ENCODE measurements around the gene ANG. TPM values are rescaled to one million over a fixed set of nuclear protein-coding genes. Genes with fewer than 3 reads are reported as not detected.
"Not testable (repeated sequence)": the region's sequence is repeated elsewhere in the genome, so short reads cannot be mapped to it uniquely, and the experiment has no call there.

ANG gene
- total RNA-seq, 1 experiment from 2014 or later, result 0.71 TPM

GRCh38 chr14:20734430-20734806, 45.9 kb downstream of the ANG start:
- Histone ChIP-seq H3K4me1 (ENCODE audit: insufficient read depth, low read length, poor library complexity, severe bottlenecking) (no peaks in the 10 kb centered on the region), H3K27ac (ENCODE audit: low read depth, low read length, poor library complexity, severe bottlenecking) (no peak overlapping the region), H3K36me3 (ENCODE audit: insufficient read depth, low read length, poor library complexity, severe bottlenecking) (no peaks in the 10 kb centered on the region), H3K27me3 (replicated peaks; ENCODE audit: insufficient read depth, low read depth, low read length, poor library complexity) (peaks cover 4% of the 10 kb centered on the region), H3K9me3 (ENCODE audit: low read depth, low read length, poor library complexity, severe bottlenecking) (no peaks in the 10 kb centered on the region), H3K4me3 (ENCODE audit: low read depth, low read length, poor library complexity, severe bottlenecking) (no peak overlapping the region)
- POLR2A ChIA-PET (ENCODE audit: low non-redundant PET), result no interaction called here
- DNase-seq (ENCODE audit: low spot score), result no peak
- TF ChIP-seq CTCF (conservative IDR thresholded peaks at IDR 0.05; ENCODE audit: low read depth, low read length) (no peak), EZH2 (IDR thresholded peaks at IDR 0.05; ENCODE audit: borderline replicate concordance, low read depth, low read length, poor library complexity, severe bottlenecking) (no peak)
- CTCF ChIA-PET, result no interaction called here
- BruUV-seq (replicated peaks), result no TSS peak
- intact Hi-C loops (cut with micrococcal nuclease; ENCODE audit: unreplicated experiment), result no loop called here

GRCh38 chr14:20738292-20738691, 49.7 kb downstream of the ANG start:
- BruUV-seq (replicated peaks); CTCF ChIA-PET; POLR2A ChIA-PET (ENCODE audit: low non-redundant PET); H3K27me3 ChIP-seq (replicated peaks; ENCODE audit: insufficient read depth, low read depth, low read length, poor library complexity); H3K36me3 ChIP-seq (ENCODE audit: insufficient read depth, low read length, poor library complexity, severe bottlenecking); intact Hi-C loops (cut with micrococcal nuclease; ENCODE audit: unreplicated experiment); DNase-seq (ENCODE audit: low spot score); H3K9me3 ChIP-seq (ENCODE audit: low read depth, low read length, poor library complexity, severe bottlenecking); H3K27ac ChIP-seq (ENCODE audit: low read depth, low read length, poor library complexity, severe bottlenecking); H3K4me3 ChIP-seq (ENCODE audit: low read depth, low read length, poor library complexity, severe bottlenecking); H3K4me1 ChIP-seq (ENCODE audit: insufficient read depth, low read length, poor library complexity, severe bottlenecking): not testable (repeated sequence)

- no peak overlapping the region for H3K4me3 ChIP-seq (ENCODE audit: low read depth, low read length, poor library complexity, severe bottlenecking)
- no peak for TF ChIP-seq EZH2 (IDR thresholded peaks at IDR 0.05; ENCODE audit: borderline replicate concordance, low read depth, low read length, poor library complexity, severe bottlenecking)
- no peak for TF ChIP-seq CTCF (conservative IDR thresholded peaks at IDR 0.05; ENCODE audit: low read depth, low read length)
Measured at GRCh38 chr14:20742132-20742531, 53.6 kb downstream of the ANG start.

GRCh38 chr14:20743556-20743955, 55.0 kb downstream of the ANG start:
- Histone ChIP-seq H3K36me3 (ENCODE audit: insufficient read depth, low read length, poor library complexity, severe bottlenecking) (no peaks in the 10 kb centered on the region), H3K4me1 (ENCODE audit: insufficient read depth, low read length, poor library complexity, severe bottlenecking) (no peaks in the 10 kb centered on the region), H3K27ac (ENCODE audit: low read depth, low read length, poor library complexity, severe bottlenecking) (no peak overlapping the region), H3K27me3 (replicated peaks; ENCODE audit: insufficient read depth, low read depth, low read length, poor library complexity) (no peaks in the 10 kb centered on the region), H3K4me3 (ENCODE audit: low read depth, low read length, poor library complexity, severe bottlenecking) (no peak overlapping the region), H3K9me3 (ENCODE audit: low read depth, low read length, poor library complexity, severe bottlenecking) (no peaks in the 10 kb centered on the region)
- no TSS peak for BruUV-seq (replicated peaks)
- intact Hi-C loops (cut with micrococcal nuclease; ENCODE audit: unreplicated experiment), result no loop called here
- POLR2A ChIA-PET (ENCODE audit: low non-redundant PET), result no interaction called here
- TF ChIP-seq EZH2 (IDR thresholded peaks at IDR 0.05; ENCODE audit: borderline replicate concordance, low read depth, low read length, poor library complexity, severe bottlenecking) (no peak), CTCF (conservative IDR thresholded peaks at IDR 0.05; ENCODE audit: low read depth, low read length) (no peak)
- CTCF ChIA-PET, result no interaction called here
- DNase-seq (ENCODE audit: low spot score), result no peak

More at GRCh38 chr14:20742132-20742531, 53.6 kb downstream of the ANG start:
- Histone ChIP-seq H3K9me3 (ENCODE audit: low read depth, low read length, poor library complexity, severe bottlenecking) (no peaks in the 10 kb centered on the region), H3K36me3 (ENCODE audit: insufficient read depth, low read length, poor library complexity, severe bottlenecking) (no peaks in the 10 kb centered on the region), H3K4me1 (ENCODE audit: insufficient read depth, low read length, poor library complexity, severe bottlenecking) (no peaks in the 10 kb centered on the region), H3K27me3 (replicated peaks; ENCODE audit: insufficient read depth, low read depth, low read length, poor library complexity) (no peaks in the 10 kb centered on the region), H3K27ac (ENCODE audit: low read depth, low read length, poor library complexity, severe bottlenecking) (no peak overlapping the region)
- no peak for DNase-seq (ENCODE audit: low spot score)
- ChIA-PET POLR2A (ENCODE audit: low non-redundant PET) (no interaction called here), CTCF (no interaction called here)
- intact Hi-C loops (cut with micrococcal nuclease; ENCODE audit: unreplicated experiment), result no loop called here
- no TSS peak for BruUV-seq (replicated peaks)

All from A673 (cell line).